ENCODE data around the gene TRPV5. TPM values are rescaled to one million over a fixed set of nuclear protein-coding genes. Genes with fewer than 3 reads are reported as not detected.

Gene TRPV5
- total and polyA plus RNA-seq, 4 donors: under 0.01 to 0.23 TPM; not detected in 2

GRCh38 chr7:142874409-142874808, 59.1 kb downstream of the TRPV5 start:
- DNase-seq (ENCODE audit: low spot score): no peak
- whole genome bisulfite sequencing: 93% methylated on average over 7 of the region's 7 CpGs
- H3K36me3 ChIP-seq (ENCODE audit: control insufficient read depth in 4 of 4, insufficient read depth in 3 of 4, low read depth in 1 of 4, low read length in 3 of 4): no peaks in the 10 kb centered on the region
- no peak overlapping the region for H3K9ac ChIP-seq (ENCODE audit: low read depth in 1 of 2, low read length in 2 of 2)
- no peak overlapping the region for H3K4me3 ChIP-seq (ENCODE audit: low read depth in 1 of 3, low read length in 3 of 3)
- H3K9me3 ChIP-seq (ENCODE audit: control insufficient read depth in 4 of 4, low read length in 3 of 4): no peaks in the 10 kb centered on the region
- no peaks in the 10 kb centered on the region for H3K4me1 ChIP-seq (ENCODE audit: control insufficient read depth in 4 of 4, insufficient read depth in 4 of 4, low read length in 3 of 4)
- no peak overlapping the region for H3K27ac ChIP-seq (ENCODE audit: low read depth in 1 of 2, low read length in 2 of 2)
- no peaks in the 10 kb centered on the region for H3K27me3 ChIP-seq (ENCODE audit: control insufficient read depth in 4 of 4, insufficient read depth in 4 of 4, low read length in 3 of 4)
- TF ChIP-seq EGR1 (IDR thresholded peaks at IDR 0.05; ENCODE audit: low read depth in 2 of 2) (no peak), TAF1 (conservative IDR thresholded peaks at IDR 0.05) (no peak), FOXA2 (IDR thresholded peaks at IDR 0.05) (no peak), GABPA (IDR thresholded peaks at IDR 0.05 in 1 of 2, conservative IDR thresholded peaks at IDR 0.05 in 1 of 2) (no peak), RAD21 (IDR thresholded peaks at IDR 0.05) (no peak), NR2F2 (IDR thresholded peaks at IDR 0.05) (no peak), HNF4G (IDR thresholded peaks at IDR 0.05) (no peak), JUND (IDR thresholded peaks at IDR 0.05) (no peak), HNF4A (conservative IDR thresholded peaks at IDR 0.05) (no peak), REST (IDR thresholded peaks at IDR 0.05) (no peak), SP1 (IDR thresholded peaks at IDR 0.05) (no peak), YY1 (IDR thresholded peaks at IDR 0.05) (no peak), RXRA (IDR thresholded peaks at IDR 0.05) (no peak), FOXA1 (IDR thresholded peaks at IDR 0.05) (no peak)
- TF ChIP-seq, protein P1, sequence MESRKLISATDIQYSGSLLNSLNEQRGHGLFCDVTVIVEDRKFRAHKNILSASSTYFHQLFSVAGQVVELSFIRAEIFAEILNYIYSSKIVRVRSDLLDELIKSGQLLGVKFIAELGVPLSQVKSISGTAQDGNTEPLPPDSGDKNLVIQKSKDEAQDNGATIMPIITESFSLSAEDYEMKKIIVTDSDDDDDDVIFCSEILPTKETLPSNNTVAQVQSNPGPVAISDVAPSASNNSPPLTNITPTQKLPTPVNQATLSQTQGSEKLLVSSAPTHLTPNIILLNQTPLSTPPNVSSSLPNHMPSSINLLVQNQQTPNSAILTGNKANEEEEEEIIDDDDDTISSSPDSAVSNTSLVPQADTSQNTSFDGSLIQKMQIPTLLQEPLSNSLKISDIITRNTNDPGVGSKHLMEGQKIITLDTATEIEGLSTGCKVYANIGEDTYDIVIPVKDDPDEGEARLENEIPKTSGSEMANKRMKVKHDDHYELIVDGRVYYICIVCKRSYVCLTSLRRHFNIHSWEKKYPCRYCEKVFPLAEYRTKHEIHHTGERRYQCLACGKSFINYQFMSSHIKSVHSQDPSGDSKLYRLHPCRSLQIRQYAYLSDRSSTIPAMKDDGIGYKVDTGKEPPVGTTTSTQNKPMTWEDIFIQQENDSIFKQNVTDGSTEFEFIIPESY (IDR thresholded peaks at IDR 0.05): no peak
- TF ChIP-seq, protein P2, sequence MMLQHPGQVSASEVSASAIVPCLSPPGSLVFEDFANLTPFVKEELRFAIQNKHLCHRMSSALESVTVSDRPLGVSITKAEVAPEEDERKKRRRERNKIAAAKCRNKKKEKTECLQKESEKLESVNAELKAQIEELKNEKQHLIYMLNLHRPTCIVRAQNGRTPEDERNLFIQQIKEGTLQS (IDR thresholded peaks at IDR 0.05): no peak
- TF ChIP-seq, protein P3, sequence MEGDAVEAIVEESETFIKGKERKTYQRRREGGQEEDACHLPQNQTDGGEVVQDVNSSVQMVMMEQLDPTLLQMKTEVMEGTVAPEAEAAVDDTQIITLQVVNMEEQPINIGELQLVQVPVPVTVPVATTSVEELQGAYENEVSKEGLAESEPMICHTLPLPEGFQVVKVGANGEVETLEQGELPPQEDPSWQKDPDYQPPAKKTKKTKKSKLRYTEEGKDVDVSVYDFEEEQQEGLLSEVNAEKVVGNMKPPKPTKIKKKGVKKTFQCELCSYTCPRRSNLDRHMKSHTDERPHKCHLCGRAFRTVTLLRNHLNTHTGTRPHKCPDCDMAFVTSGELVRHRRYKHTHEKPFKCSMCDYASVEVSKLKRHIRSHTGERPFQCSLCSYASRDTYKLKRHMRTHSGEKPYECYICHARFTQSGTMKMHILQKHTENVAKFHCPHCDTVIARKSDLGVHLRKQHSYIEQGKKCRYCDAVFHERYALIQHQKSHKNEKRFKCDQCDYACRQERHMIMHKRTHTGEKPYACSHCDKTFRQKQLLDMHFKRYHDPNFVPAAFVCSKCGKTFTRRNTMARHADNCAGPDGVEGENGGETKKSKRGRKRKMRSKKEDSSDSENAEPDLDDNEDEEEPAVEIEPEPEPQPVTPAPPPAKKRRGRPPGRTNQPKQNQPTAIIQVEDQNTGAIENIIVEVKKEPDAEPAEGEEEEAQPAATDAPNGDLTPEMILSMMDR (IDR thresholded peaks at IDR 0.05; ENCODE audit: low read depth, low read length, missing input control): no peak
- TF ChIP-seq, protein P4, sequence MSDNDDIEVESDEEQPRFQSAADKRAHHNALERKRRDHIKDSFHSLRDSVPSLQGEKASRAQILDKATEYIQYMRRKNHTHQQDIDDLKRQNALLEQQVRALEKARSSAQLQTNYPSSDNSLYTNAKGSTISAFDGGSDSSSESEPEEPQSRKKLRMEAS (IDR thresholded peaks at IDR 0.05): no peak

Data from liver (tissue), 9 donors.